Suppressor macrophage treated with lipopolysaccharide for 1 hour (primary cell): ENCODE data around the gene ACOX3.

ENCODE experiments used
- DNase-seq, 3 donors: peaks; one replicate each; pipeline ENCODE4 v3.0.0-alpha.2; 2020 to 2022

Gene ACOX3

GRCh38 chr4:8316911-8317351 lies 123.6 kb downstream of the ACOX3 start:
- no peak for DNase-seq
